CD4-positive, CD25-positive, alpha-beta regulatory T cell (primary cell): ENCODE results near the gene SORCS3. TPM values are rescaled to one million over a fixed set of nuclear protein-coding genes. Genes with fewer than 3 reads are reported as not detected.
A peak's percentile ranks its signal among the peaks of the same experiment; 100 is the strongest.

Experiments used
- ATAC-seq, 2 donors: fragments of 150-1000 bp; cut with Tn5 transposase; one replicate each; pipeline ENCODE4 v1.10.0; 2021; ENCODE audit warnings: low read depth in 2 of 2, moderate number of reproducible peaks in 2 of 2, moderate library complexity in 1 of 2
- DNase-seq, 3 donors: peaks; one replicate each; pipeline versions ENCODE4 v3.0.0 to v3.0.0-alpha.2; 2012 to 2022; ENCODE audit warnings: mixed read lengths in 1 of 3
- H3K27ac ChIP-seq: one replicate; pipeline ENCODE4 v1.7.0; 2013; ENCODE audit warnings: mild to moderate bottlenecking, low read length; ENCODE audit not compliant: insufficient read depth, poor library complexity, severe bottlenecking
- H3K27me3 ChIP-seq: one replicate; pipeline ENCODE4 v1.7.0; 2013; ENCODE audit warnings: low read length; ENCODE audit not compliant: control insufficient read depth, insufficient read depth
- H3K36me3 ChIP-seq: one replicate; pipeline ENCODE4 v1.7.0; 2013; ENCODE audit warnings: mild to moderate bottlenecking, low read length, moderate library complexity; ENCODE audit not compliant: control insufficient read depth, insufficient read depth
- H3K4me1 ChIP-seq: 2 replicates; pipeline ENCODE4 v1.7.0; 2013; ENCODE audit warnings: mild to moderate bottlenecking, low read length; ENCODE audit not compliant: insufficient read depth, control insufficient read depth, poor library complexity, severe bottlenecking
- H3K4me3 ChIP-seq: one replicate; pipeline ENCODE4 v1.7.0; 2013; ENCODE audit warnings: low read depth, mild to moderate bottlenecking, low read length, moderate library complexity
- H3K9me3 ChIP-seq, 2 experiments: 1 replicate in 1 of 2; 2 replicates in 1 of 2; pipeline ENCODE4 v1.7.0; 2013; ENCODE audit warnings: low read length in 2 of 2, mild to moderate bottlenecking in 1 of 2, moderate library complexity in 1 of 2; ENCODE audit not compliant: control insufficient read depth in 2 of 2
- H3K27ac Mint-ChIP-seq, 3 donors: one replicate each; pipeline ENCODE4 v1.8.0; 2020 to 2022; ENCODE audit warnings: mild to moderate bottlenecking in 3 of 3, mixed read lengths in 3 of 3, moderate library complexity in 2 of 3
- H3K27me3 Mint-ChIP-seq: one replicate; pipeline ENCODE4 v1.8.0; 2022; ENCODE audit warnings: mild to moderate bottlenecking, mixed read lengths
- H3K36me3 Mint-ChIP-seq: one replicate; pipeline ENCODE4 v1.8.0; 2020; ENCODE audit warnings: mixed read lengths
- H3K4me1 Mint-ChIP-seq, 4 donors: one replicate each; pipeline ENCODE4 v1.8.0; 2020 to 2022; ENCODE audit warnings: mixed read lengths in 4 of 4, mild to moderate bottlenecking in 1 of 4
- H3K4me3 Mint-ChIP-seq, 4 donors: one replicate each; pipeline ENCODE4 v1.8.0; 2020 to 2022; ENCODE audit warnings: mild to moderate bottlenecking in 4 of 4, mixed read lengths in 4 of 4, moderate library complexity in 3 of 4
- H3K9me3 Mint-ChIP-seq, 7 donors: one replicate each; pipeline ENCODE4 v1.8.0; 2020 to 2022; ENCODE audit warnings: mixed read lengths in 7 of 7, mild to moderate bottlenecking in 3 of 7, moderate library complexity in 2 of 7
- polyA plus RNA-seq, 4 donors: library from polyadenylated mRNA; unstranded; fragments of 300-500 nt; fragmentation: Illumina TruSeq; gene quantifications; one replicate each; pipeline ENCODE4 v1.2.3, GENCODE V29; 2021
- total RNA-seq: library from RNA; stranded (reverse); gene quantifications from one replicate; pipeline ENCODE4 v1.2.3, GENCODE V29; 2022

SORCS3 gene
- total and polyA plus RNA-seq, 5 donors from 2014 or later, result 0.35 TPM; not detected in 4

DNA sequence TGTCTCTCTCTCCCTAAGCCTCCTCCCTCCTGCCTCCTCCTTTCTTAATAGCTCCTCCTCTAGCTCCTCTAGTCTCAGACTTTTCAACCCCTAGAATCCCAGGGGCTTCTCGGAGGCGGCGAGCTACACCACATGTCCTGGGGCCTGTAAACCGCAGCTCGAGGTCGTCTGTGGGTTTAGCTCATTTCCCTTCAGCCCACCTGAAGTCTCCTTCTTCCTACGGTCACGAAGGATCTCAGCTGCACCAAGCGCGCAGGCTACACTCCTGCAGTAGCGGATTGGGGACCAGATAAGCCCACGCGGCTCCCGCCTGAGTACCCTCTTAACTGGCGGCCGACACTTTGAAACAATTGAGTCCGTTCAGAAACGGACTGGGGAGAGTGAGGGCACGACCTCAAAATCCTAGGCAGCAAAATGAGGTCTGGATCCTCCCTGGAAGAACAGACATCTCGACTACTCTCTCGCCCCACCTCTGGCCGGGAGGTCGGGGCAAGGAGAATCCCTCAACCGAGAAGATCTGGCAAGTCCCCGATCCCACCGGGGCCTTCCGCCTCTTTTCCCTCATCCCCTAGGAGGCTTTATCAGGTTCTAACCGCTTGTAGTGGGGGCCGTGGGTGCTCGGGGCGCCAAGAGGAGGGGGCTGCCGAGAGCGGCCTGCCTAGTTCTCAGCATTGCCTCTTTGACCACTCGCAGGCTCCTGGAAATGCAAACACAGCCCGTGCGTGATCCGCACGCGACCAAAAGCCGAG lies 1.3 kb upstream of the SORCS3 start:
- Histone ChIP-seq H3K27me3 (peaks cover 15% of the 10 kb centered on the region), H3K4me3 (no peak overlapping the region), H3K9me3 (no peaks in the 10 kb centered on the region), H3K36me3 (no peaks in the 10 kb centered on the region), H3K4me1 (no peaks in the 10 kb centered on the region), H3K27ac (no peak overlapping the region)
- ATAC-seq (no peak), DNase-seq (no peak)
- peak overlapping the region in 1 of 3 donors; percentile 48 for H3K27ac Mint-ChIP-seq
- peaks cover 0 to 12% (median 2%) of the 10 kb centered on the region in 4 donors for H3K4me1 Mint-ChIP-seq
- H3K27me3 Mint-ChIP-seq, result peaks cover 52% of the 10 kb centered on the region
- peaks cover 0 to 8% (median 1%) of the 10 kb centered on the region in 7 donors for H3K9me3 Mint-ChIP-seq
- H3K4me3 Mint-ChIP-seq, result peak overlapping the region in 1 of 4 donors; percentile 62
- no peaks in the 10 kb centered on the region for H3K36me3 Mint-ChIP-seq

DNA sequence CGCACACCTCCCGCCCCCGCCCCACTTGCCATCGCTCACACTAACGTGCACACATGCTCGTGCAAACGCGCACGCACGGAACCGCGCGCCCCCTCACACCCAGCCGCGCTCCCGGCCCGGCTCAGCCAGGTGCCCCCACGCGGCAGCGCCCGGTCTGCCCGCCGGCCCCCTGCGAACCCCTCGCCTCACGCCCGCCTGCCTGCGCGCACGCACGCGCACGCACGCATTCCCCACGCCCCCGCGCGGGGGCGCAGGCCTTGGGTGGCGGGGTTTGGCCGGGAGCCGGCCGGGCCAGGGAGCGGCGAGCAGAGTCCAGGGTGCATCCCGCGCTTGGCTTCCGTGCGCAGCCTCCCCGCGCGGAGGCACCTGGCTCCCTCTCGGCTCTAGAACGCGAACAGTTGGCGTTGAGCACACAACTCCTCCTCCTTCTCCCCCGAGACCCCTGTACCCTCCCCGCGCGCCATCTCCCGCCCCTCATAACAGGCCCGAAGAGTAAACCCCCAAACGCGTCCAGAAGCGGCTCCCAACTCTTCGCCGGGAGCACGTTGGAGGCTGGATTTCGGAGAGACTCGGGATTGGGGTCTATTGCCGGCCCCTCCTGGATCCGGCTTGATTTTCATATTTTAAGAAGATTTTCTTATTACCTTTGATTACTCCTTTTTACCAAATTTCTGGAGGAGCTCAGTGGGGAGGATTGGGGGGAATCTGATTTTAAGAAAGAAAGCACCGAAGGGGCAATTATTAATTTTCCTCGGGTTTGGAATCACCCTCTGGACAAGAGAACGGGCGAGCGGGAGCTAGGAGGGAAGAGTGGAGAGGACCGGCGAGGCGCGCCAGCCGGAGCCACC lies 527 bp upstream of the SORCS3 start:
- Histone ChIP-seq H3K27ac (no peak overlapping the region), H3K36me3 (no peaks in the 10 kb centered on the region), H3K4me1 (no peaks in the 10 kb centered on the region), H3K4me3 (no peak overlapping the region), H3K9me3 (no peaks in the 10 kb centered on the region), H3K27me3 (peaks cover 18% of the 10 kb centered on the region)
- H3K27me3 Mint-ChIP-seq, result peaks cover 53% of the 10 kb centered on the region
- ATAC-seq, result no peak
- H3K4me1 Mint-ChIP-seq, result peaks cover 0 to 12% (median 2%) of the 10 kb centered on the region in 4 donors
- peaks cover 0 to 8% (median 1%) of the 10 kb centered on the region in 7 donors for H3K9me3 Mint-ChIP-seq
- H3K27ac Mint-ChIP-seq, result no peak overlapping the region
- no peak overlapping the region for H3K4me3 Mint-ChIP-seq
- no peak for DNase-seq
- no peaks in the 10 kb centered on the region for H3K36me3 Mint-ChIP-seq

DNA sequence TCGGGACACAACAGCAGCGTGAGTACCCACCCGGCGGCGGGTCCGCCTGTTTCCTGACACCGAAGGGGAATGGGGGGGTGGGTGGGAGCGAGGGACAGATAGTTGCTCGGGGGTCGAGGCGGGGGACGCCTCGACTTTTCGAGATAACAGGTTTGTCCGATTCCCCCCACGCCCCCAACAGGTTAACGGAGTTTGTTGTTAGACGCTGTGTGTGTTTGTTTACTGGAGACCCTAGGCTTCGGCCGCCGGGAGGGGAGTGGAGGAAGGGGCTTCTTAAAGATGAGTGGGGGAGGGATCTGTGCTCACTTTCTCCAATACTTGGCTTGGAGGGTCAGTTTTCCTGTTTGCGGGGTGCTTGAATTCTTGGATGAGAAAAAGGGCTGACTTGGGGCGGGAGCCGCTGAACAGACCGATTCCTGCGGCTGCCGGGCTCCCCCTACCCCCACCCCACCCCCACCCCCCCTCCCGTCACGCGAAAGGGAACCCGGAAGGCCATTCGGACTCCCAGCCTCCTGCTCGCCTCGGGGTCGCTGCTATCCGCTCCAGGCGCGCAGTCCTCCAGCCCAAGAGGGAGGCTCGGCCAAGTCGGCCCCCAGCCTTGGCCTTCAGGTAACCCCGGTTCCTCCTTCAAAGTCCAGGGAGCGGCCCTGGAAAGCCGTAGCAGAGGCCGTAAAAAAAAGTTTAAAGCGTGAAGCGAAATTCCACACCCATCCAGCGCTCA lies 1.0 kb downstream of the SORCS3 start:
- Histone ChIP-seq H3K27me3 (peaks cover 12% of the 10 kb centered on the region), H3K9me3 (no peaks in the 10 kb centered on the region)
- peaks cover 57% of the 10 kb centered on the region for H3K27me3 Mint-ChIP-seq

DNA sequence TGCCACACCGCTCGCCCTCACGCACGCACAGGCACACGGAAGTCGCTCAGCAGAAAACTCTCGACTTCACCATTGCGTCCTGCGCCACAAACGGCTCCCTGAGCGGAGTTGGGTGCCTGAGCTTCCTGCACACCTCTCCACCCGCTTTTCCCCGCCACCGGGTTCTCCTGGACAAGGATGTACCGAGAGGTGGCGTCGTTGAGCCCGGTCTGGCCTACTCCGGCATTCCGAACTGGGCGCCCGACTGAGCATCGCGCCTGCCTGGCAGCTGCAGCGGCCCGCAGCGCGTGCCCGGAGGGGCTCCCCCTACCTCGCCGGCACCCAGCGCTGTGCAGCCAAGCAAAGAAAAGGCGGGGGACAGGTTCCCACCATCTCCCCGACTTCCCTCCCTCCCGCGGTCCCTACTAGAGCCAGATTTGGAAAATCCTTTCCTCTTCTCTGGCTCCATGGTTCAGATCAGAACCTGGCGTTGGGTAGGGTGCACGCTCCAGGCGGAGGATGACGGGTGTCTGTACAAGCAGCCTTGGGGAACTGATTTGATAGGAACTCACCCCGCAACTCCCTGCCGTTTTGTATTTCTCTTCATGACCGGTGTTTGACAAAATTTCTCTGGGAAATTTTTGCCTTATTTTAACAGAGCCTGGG lies 1.7 kb downstream of the SORCS3 start:
- H3K9me3 ChIP-seq, result no peaks in the 10 kb centered on the region
- H3K36me3 Mint-ChIP-seq, result no peaks in the 10 kb centered on the region
- H3K36me3 ChIP-seq, result no peaks in the 10 kb centered on the region
- no peak overlapping the region for H3K4me3 ChIP-seq
- peaks cover 12% of the 10 kb centered on the region for H3K27me3 ChIP-seq
- H3K27ac Mint-ChIP-seq, result peak overlapping the region in 1 of 3 donors; percentile 79
- DNase-seq, result peak in 1 of 3 donors; percentile 2
- peaks cover 0 to 12% (median 2%) of the 10 kb centered on the region in 4 donors for H3K4me1 Mint-ChIP-seq
- peaks cover 0 to 6% (median 0%) of the 10 kb centered on the region in 7 donors for H3K9me3 Mint-ChIP-seq
- H3K4me1 ChIP-seq, result no peaks in the 10 kb centered on the region
- H3K27me3 Mint-ChIP-seq, result peaks cover 50% of the 10 kb centered on the region
- no peak overlapping the region for H3K27ac ChIP-seq
- no peak overlapping the region for H3K4me3 Mint-ChIP-seq
- no peak for ATAC-seq

More for the DNA sequence above, 1.0 kb downstream of the SORCS3 start:
- no peak for DNase-seq
- H3K4me3 ChIP-seq, result no peak overlapping the region
- H3K27ac Mint-ChIP-seq, result no peak overlapping the region
- no peak for ATAC-seq
- H3K27ac ChIP-seq, result no peak overlapping the region
- peaks cover 0 to 8% (median 0%) of the 10 kb centered on the region in 7 donors for H3K9me3 Mint-ChIP-seq
- H3K4me3 Mint-ChIP-seq, result no peak overlapping the region
- H3K4me1 ChIP-seq, result no peaks in the 10 kb centered on the region
- H3K4me1 Mint-ChIP-seq, result peaks cover 0 to 12% (median 2%) of the 10 kb centered on the region in 4 donors
- H3K36me3 Mint-ChIP-seq, result no peaks in the 10 kb centered on the region
- H3K36me3 ChIP-seq, result no peaks in the 10 kb centered on the region

DNA sequence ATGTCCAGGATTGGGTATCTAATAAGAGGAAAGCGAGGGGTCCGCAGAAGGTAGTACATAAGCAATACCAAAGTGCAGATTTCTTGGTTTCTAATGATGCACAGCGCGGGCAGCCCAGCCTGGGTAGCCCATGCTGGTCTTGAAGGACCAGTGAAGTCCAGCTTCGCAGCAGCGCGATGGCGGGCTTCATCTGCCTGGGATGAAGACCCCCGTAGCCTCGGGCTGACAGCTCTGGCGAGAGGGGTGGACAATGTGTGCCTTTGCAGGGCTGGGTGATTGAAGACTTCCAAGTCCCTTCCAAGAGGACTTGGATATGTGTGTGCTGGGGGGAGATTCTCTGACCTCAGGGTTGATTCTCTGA lies 2.2 kb downstream of the SORCS3 start:
- H3K9me3 ChIP-seq, result no peaks in the 10 kb centered on the region
- H3K36me3 ChIP-seq, result no peaks in the 10 kb centered on the region
- no peak overlapping the region for H3K4me3 ChIP-seq
- Mint-ChIP-seq H3K36me3 (no peaks in the 10 kb centered on the region), H3K4me3 (peak overlapping the region in 1 of 4 donors; percentile 36), H3K27ac (no peak overlapping the region), H3K4me1 (peaks cover 0 to 10% (median 2%) of the 10 kb centered on the region in 4 donors), H3K9me3 (peaks cover 0 to 4% (median 0%) of the 10 kb centered on the region in 7 donors), H3K27me3 (peaks cover 45% of the 10 kb centered on the region)
- no peak overlapping the region for H3K27ac ChIP-seq
- ATAC-seq (no peak), DNase-seq (no peak)
- no peaks in the 10 kb centered on the region for H3K4me1 ChIP-seq
- peaks cover 14% of the 10 kb centered on the region for H3K27me3 ChIP-seq

DNA sequence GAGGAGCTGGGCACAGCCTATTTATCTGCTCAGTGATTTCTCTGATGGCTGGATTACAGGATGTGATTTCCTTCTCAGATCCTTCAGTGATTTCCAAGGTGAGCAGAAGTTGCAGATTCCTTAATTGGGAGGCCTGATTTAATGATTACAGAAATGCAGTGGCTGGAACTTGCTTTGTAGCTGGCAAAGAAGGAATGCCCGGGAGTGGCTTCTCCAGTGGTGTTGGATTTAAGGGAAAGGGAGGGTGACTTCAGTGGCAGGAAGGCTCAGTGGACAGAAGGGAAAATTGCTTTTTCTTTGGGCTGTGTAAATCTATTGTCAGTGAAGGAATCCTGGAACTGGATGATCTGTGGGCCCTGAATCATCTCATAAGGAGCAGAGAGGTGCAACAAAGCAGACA lies 5.1 kb downstream of the SORCS3 start:
- Histone ChIP-seq H3K4me3 (no peak overlapping the region), H3K27ac (no peak overlapping the region), H3K4me1 (no peaks in the 10 kb centered on the region), H3K36me3 (no peaks in the 10 kb centered on the region), H3K9me3 (no peaks in the 10 kb centered on the region), H3K27me3 (peaks cover 16% of the 10 kb centered on the region)
- Mint-ChIP-seq H3K9me3 (peaks cover 0 to 3% (median 0%) of the 10 kb centered on the region in 7 donors), H3K36me3 (no peaks in the 10 kb centered on the region), H3K4me1 (no peaks in the 10 kb centered on the region), H3K27ac (no peak overlapping the region), H3K4me3 (no peak overlapping the region), H3K27me3 (peaks cover 33% of the 10 kb centered on the region)
- DNase-seq (no peak), ATAC-seq (no peak)

DNA sequence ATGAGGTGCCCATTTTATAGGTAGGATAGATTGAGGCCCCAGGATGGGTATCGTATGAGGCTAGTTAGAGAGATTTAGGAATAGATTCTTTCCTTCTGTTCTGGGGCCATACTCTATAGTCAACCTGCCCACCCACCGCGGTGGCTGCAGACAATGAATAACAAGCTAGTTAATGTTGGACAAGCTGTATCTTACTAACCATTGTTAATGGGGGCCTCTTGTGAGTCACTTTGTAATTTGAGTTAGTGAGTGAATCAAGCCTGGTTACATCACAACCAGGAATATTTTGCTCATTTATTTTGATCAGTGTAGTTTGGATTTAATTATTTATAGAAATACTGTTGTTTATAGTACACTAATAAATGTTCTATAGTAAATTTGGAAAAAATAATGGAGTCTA lies 7.3 kb downstream of the SORCS3 start:
- Histone ChIP-seq H3K4me1 (no peaks in the 10 kb centered on the region), H3K27ac (no peak overlapping the region), H3K4me3 (no peak overlapping the region), H3K36me3 (no peaks in the 10 kb centered on the region), H3K9me3 (no peaks in the 10 kb centered on the region), H3K27me3 (peaks cover 16% of the 10 kb centered on the region)
- no peaks in the 10 kb centered on the region for H3K4me1 Mint-ChIP-seq
- ATAC-seq (no peak), DNase-seq (no peak)
- peaks cover 27% of the 10 kb centered on the region for H3K27me3 Mint-ChIP-seq
- no peak overlapping the region for H3K4me3 Mint-ChIP-seq
- H3K9me3 Mint-ChIP-seq, result peaks cover 0 to under 1% (median 0%) of the 10 kb centered on the region in 7 donors
- no peak overlapping the region for H3K27ac Mint-ChIP-seq
- H3K36me3 Mint-ChIP-seq, result no peaks in the 10 kb centered on the region
